Measurements from ENCODE around the gene HRCT1. TPM values are rescaled to one million over a fixed set of nuclear protein-coding genes. Genes with fewer than 3 reads are reported as not detected.

Gene HRCT1
- total RNA-seq, 1 experiment from 2014 or later, result not detected

DNA sequence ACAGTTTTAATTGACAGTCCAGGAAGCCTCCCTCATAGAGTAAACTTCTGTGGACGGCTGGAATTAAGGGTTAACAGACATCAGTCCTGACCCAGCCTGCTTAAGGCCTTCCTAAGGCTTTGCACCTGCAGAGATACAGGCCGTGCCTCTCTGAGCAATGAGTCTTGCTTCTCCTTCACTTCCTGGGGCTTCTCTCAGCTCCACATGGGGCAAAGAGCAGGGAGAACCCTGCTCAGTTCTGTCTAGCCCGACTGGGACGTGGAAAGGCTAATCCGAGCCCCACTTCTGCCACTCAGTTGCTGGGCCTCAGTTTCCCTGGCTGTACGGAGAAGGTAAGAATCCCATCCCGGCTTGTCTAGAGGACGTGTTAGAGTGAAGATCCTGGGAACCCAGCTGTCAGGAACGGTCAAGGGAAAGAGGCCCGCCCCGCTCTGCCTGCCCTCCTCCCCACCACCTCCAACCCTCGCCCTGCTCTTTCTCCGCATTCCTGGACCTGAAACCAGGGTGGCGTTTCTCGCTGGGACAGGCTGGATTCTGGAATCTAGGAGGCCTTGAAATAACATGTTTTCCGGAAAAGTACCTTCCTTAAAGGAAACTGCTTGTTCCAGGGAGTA is 9.8 kb downstream of the HRCT1 start:
- H4K8ac ChIP-seq (replicated peaks; ENCODE audit: insufficient read length, low read depth, low read length), result no peak overlapping the region
- no peak overlapping the region for H2AFZ ChIP-seq (ENCODE audit: low read length)
- H3K4ac ChIP-seq (ENCODE audit: low read depth, low read length), result no peak overlapping the region
- peaks cover 7 to 8% of the 10 kb centered on the region in 2 experiments for H3K4me1 Mint-ChIP-seq
- H3K79me1 ChIP-seq (ENCODE audit: insufficient read depth, low read depth, low read length, poor library complexity, severe bottlenecking), result no peaks in the 10 kb centered on the region
- DNase-seq, result no peak
- no peak overlapping the region for H3K4me2 ChIP-seq (ENCODE audit: insufficient read depth, insufficient read length, low read length)
- no peak overlapping the region for H4K91ac ChIP-seq (ENCODE audit: insufficient read length, low read depth, low read length)
- H4K5ac ChIP-seq (ENCODE audit: insufficient read length, low read depth, low read length), result no peak overlapping the region
- no peak overlapping the region for H3K18ac ChIP-seq (ENCODE audit: insufficient read length, low read depth, low read length)
- no peaks in the 10 kb centered on the region for H3K27me3 Mint-ChIP-seq (ENCODE audit: low read depth)
- H3K56ac ChIP-seq (ENCODE audit: insufficient read length, low read depth, low read length), result no peak overlapping the region
- no peaks in the 10 kb centered on the region for H3K9me3 ChIP-seq (ENCODE audit: control insufficient read depth, low read depth, low read length)
- H3K4me3 Mint-ChIP-seq, result no peak overlapping the region
- no peaks in the 10 kb centered on the region for H3K23me2 ChIP-seq (ENCODE audit: insufficient read length, low read depth, low read length, poor library complexity, severe bottlenecking)
- no peak overlapping the region for H3T11ph ChIP-seq (ENCODE audit: low read length)
- no peak overlapping the region for H2BK12ac ChIP-seq (ENCODE audit: insufficient read length, low read depth, low read length)
- no peaks in the 10 kb centered on the region for H3K9me3 Mint-ChIP-seq
- no peak overlapping the region for H2BK120ac ChIP-seq (ENCODE audit: low read depth, low read length, poor library complexity, severe bottlenecking)
- no peaks in the 10 kb centered on the region for H3K36me3 Mint-ChIP-seq (ENCODE audit: insufficient read depth in 1 of 3, low read depth in 3 of 3)
- no peaks in the 10 kb centered on the region for H3K27me3 ChIP-seq (ENCODE audit: insufficient read depth, low read length)
- no peak overlapping the region for H3K27ac Mint-ChIP-seq
- no peak overlapping the region for H2BK15ac ChIP-seq (ENCODE audit: low read depth, low read length)
- no peak overlapping the region for H3K9ac ChIP-seq (ENCODE audit: extremely low read depth, insufficient read length, low read length)
- no peak overlapping the region for H3K14ac ChIP-seq (ENCODE audit: insufficient read depth, low read length)
- H2BK20ac ChIP-seq (ENCODE audit: low read depth, low read length, poor library complexity, severe bottlenecking), result no peak overlapping the region
- no peak overlapping the region for H2AK5ac ChIP-seq (ENCODE audit: insufficient read length, low read length)
- TF ChIP-seq, protein P1, sequence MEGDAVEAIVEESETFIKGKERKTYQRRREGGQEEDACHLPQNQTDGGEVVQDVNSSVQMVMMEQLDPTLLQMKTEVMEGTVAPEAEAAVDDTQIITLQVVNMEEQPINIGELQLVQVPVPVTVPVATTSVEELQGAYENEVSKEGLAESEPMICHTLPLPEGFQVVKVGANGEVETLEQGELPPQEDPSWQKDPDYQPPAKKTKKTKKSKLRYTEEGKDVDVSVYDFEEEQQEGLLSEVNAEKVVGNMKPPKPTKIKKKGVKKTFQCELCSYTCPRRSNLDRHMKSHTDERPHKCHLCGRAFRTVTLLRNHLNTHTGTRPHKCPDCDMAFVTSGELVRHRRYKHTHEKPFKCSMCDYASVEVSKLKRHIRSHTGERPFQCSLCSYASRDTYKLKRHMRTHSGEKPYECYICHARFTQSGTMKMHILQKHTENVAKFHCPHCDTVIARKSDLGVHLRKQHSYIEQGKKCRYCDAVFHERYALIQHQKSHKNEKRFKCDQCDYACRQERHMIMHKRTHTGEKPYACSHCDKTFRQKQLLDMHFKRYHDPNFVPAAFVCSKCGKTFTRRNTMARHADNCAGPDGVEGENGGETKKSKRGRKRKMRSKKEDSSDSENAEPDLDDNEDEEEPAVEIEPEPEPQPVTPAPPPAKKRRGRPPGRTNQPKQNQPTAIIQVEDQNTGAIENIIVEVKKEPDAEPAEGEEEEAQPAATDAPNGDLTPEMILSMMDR (conservative IDR thresholded peaks at IDR 0.05), result no peak
- H4K20me1 ChIP-seq (ENCODE audit: control insufficient read depth, insufficient read depth, insufficient read length), result no peaks in the 10 kb centered on the region
- WGBS (ENCODE audit: extremely low coverage, insufficient read length, low lambda C conversion rate), result no CpG with 5 or more reads among the region's 16 CpGs
- H3K79me2 ChIP-seq (ENCODE audit: insufficient read depth, low read length), result no peaks in the 10 kb centered on the region
- no peak overlapping the region for H3K23ac ChIP-seq (ENCODE audit: insufficient read length, low read depth, low read length)
- H3K4me1 ChIP-seq (ENCODE audit: insufficient read depth, low read length), result no peaks in the 10 kb centered on the region
- H2BK5ac ChIP-seq (ENCODE audit: insufficient read length, low read length), result no peak overlapping the region
- H3K27ac ChIP-seq (ENCODE audit: insufficient read length, low read depth, low read length), result no peak overlapping the region

Measured in H9 (cell line).